ENCODE results near the gene CDH4.

Gene CDH4

GRCh38 chr20:61349447-61350165 lies 97.5 kb downstream of the CDH4 start:
- no peaks in the 10 kb centered on the region for H3K27me3 ChIP-seq (ENCODE audit: insufficient read depth, low read length, poor library complexity)
- no peaks in the 10 kb centered on the region; the same call in 1 of the 2 replicates for H4K20me1 ChIP-seq (ENCODE audit: insufficient read depth, low read length)
- TF ChIP-seq CTCF (IDR thresholded peaks at IDR 0.05; ENCODE audit: borderline replicate concordance, extremely low read depth, low read length, poor library complexity, severe bottlenecking) (no peak), EZH2 (IDR thresholded peaks at IDR 0.05; ENCODE audit: borderline replicate concordance, low read depth, low read length, severe bottlenecking) (no peak)
- H3K27ac ChIP-seq (ENCODE audit: low read length), result no peak overlapping the region
- H3K36me3 ChIP-seq (ENCODE audit: insufficient read depth, low read length), result no peaks in the 10 kb centered on the region
- no peak overlapping the region for H3K9ac ChIP-seq (ENCODE audit: low read depth, low read length)
- H2AFZ ChIP-seq (ENCODE audit: low read depth, low read length), result no peak overlapping the region
- H3K4me3 ChIP-seq (ENCODE audit: low read depth in 1 of 2, low read length in 2 of 2), result no peak overlapping the region
- no peaks in the 10 kb centered on the region for H3K4me1 ChIP-seq (ENCODE audit: insufficient read depth, low read length)
- DNase-seq (no peak), ATAC-seq (ENCODE audit: insufficient read depth, low read depth) (no peak)
- no peaks in the 10 kb centered on the region for H3K79me2 ChIP-seq (ENCODE audit: insufficient read depth, low read length)
- H3K4me2 ChIP-seq (ENCODE audit: insufficient read depth, low read length), result no peak overlapping the region
- no peaks in the 10 kb centered on the region for H3K9me3 ChIP-seq (ENCODE audit: insufficient read depth, low read length, severe bottlenecking)

GRCh38 chr20:61350500-61351250 lies 98.6 kb downstream of the CDH4 start:
- no peak overlapping the region for H3K9ac ChIP-seq (ENCODE audit: low read depth, low read length)
- no peak overlapping the region for H3K27ac ChIP-seq (ENCODE audit: low read length)
- H3K9me3 ChIP-seq (ENCODE audit: insufficient read depth, low read length, severe bottlenecking), result no peaks in the 10 kb centered on the region

GRCh38 chr20:61352346-61353260 lies 100.5 kb downstream of the CDH4 start:
- H3K4me3 ChIP-seq (ENCODE audit: low read depth in 1 of 2, low read length in 2 of 2), result no peak overlapping the region

More at GRCh38 chr20:61350500-61351250, 98.6 kb downstream of the CDH4 start:
- DNase-seq (no peak), ATAC-seq (ENCODE audit: insufficient read depth, low read depth) (no peak)
- Histone ChIP-seq H3K79me2 (ENCODE audit: insufficient read depth, low read length) (no peaks in the 10 kb centered on the region), H3K4me2 (ENCODE audit: insufficient read depth, low read length) (no peak overlapping the region), H2AFZ (ENCODE audit: low read depth, low read length) (no peak overlapping the region), H4K20me1 (ENCODE audit: insufficient read depth, low read length) (no peaks in the 10 kb centered on the region; the same call in 1 of the 2 replicates), H3K27me3 (ENCODE audit: insufficient read depth, low read length, poor library complexity) (no peaks in the 10 kb centered on the region), H3K36me3 (ENCODE audit: insufficient read depth, low read length) (no peaks in the 10 kb centered on the region), H3K4me1 (ENCODE audit: insufficient read depth, low read length) (no peaks in the 10 kb centered on the region), H3K4me3 (ENCODE audit: low read depth in 1 of 2, low read length in 2 of 2) (no peak overlapping the region)
- TF ChIP-seq EZH2 (IDR thresholded peaks at IDR 0.05; ENCODE audit: borderline replicate concordance, low read depth, low read length, severe bottlenecking), result no peak
- peak; percentile 24 for TF ChIP-seq CTCF (IDR thresholded peaks at IDR 0.05; ENCODE audit: borderline replicate concordance, extremely low read depth, low read length, poor library complexity, severe bottlenecking)

More at GRCh38 chr20:61352346-61353260, 100.5 kb downstream of the CDH4 start:
- no peak for TF ChIP-seq EZH2 (IDR thresholded peaks at IDR 0.05; ENCODE audit: borderline replicate concordance, low read depth, low read length, severe bottlenecking)
- TF ChIP-seq CTCF (IDR thresholded peaks at IDR 0.05; ENCODE audit: borderline replicate concordance, extremely low read depth, low read length, poor library complexity, severe bottlenecking), result no peak
- Histone ChIP-seq H3K4me1 (ENCODE audit: insufficient read depth, low read length) (no peaks in the 10 kb centered on the region), H3K9ac (ENCODE audit: low read depth, low read length) (no peak overlapping the region), H2AFZ (ENCODE audit: low read depth, low read length) (no peak overlapping the region), H3K9me3 (ENCODE audit: insufficient read depth, low read length, severe bottlenecking) (no peaks in the 10 kb centered on the region), H3K4me2 (ENCODE audit: insufficient read depth, low read length) (no peak overlapping the region), H3K27me3 (ENCODE audit: insufficient read depth, low read length, poor library complexity) (peaks cover 3% of the 10 kb centered on the region), H4K20me1 (ENCODE audit: insufficient read depth, low read length) (no peaks in the 10 kb centered on the region; the same call in 1 of the 2 replicates), H3K36me3 (ENCODE audit: insufficient read depth, low read length) (no peaks in the 10 kb centered on the region), H3K79me2 (ENCODE audit: insufficient read depth, low read length) (no peaks in the 10 kb centered on the region), H3K27ac (ENCODE audit: low read length) (no peak overlapping the region)
- DNase-seq, result no peak
- ATAC-seq (ENCODE audit: insufficient read depth, low read depth), result no peak
